GM19099 (cell line): ENCODE data around the gene RPS19BP1.
A peak's percentile ranks its signal among the peaks of the same experiment; 100 is the strongest.

Experiments used
- POLR2A ChIP-seq: IDR thresholded peaks from 3 replicates; pipeline ENCODE4 v1.6.1; 2011; ENCODE audit warnings: low read depth; ENCODE audit not compliant: insufficient read length; ENCODE audit errors: extremely low read depth

RPS19BP1 gene

DNA sequence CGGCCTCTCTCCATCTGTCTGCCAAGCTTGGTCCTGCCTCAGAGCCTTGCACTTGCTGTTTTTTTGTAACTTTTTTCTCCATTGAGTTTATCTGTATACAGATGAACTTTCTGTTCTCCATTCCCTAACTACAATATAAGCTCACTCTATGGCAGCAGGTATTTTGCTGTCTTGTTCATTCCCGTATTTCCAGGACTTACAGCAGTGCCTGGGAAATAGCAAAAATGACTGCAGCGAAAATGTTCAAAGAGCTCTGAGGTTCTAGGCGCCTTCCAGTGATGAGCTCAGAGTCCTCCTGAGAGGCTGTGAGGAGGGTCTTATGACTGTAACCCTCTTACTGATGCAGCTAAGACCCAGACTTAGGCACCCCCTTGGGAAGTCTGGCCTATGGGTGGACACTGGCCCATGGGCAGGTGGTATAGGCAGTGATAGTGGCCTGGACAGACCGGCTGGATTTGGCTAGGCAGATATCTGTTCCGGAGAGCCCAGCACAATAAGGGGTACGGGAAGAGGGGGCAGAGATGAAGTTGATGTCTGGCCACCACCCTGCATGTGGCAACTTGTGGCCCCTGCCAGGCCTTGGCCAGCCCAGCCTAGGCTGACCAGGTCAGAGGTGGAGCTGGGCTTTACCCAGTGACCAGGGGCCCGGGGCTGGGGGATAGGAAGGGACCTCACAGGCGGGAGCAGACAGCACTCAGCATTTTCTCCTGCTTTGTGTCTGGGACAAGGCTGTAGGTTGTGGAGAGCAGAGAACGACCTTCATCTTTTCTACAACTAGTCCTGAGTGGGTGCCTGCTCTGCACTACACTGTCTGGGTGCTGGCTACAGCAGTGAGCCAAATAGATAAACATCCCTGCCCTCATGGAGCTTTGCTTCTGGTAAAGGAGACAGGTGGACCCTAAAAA is 7.5 kb downstream of the RPS19BP1 start:
- peak; percentile 12 for TF ChIP-seq POLR2A

GRCh38 chr22:39524089-39524752 is 8.3 kb downstream of the RPS19BP1 start:
- peak; percentile 55 for TF ChIP-seq POLR2A

DNA sequence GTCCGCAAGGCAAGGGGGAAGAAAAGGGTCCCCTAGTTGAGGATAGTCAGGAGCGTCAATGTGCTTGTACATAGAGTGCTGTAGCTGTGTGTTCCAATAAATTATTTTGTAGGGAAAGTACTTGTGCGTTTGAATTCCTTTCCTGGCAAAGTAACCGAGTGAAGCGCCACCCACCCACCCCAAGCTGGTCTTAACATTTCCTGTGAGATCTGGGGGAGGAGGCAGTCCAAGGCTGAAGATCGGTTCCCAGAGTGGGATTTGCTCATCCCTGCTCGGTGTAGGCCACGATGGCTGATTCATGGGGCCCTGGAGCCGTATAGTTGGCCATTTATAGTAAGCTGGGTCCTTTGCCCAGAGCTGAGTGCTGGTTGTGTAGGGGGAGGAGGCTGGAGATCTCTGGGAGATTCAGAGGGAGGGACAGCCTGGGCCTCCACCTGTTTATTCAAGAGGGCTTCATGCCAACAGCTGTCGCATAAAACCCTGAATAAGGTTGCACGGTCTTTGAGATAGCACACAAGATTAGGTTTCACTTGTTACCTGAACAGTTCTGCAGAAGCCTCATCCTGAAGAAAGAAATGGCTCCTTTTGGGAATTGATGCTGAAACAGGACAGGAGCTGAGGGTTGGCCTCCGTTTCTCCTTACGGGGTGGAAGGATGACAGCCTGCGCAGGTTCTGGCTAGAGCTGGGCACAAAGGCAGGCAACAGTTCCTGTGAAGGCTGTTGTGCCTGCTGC is 9.8 kb downstream of the RPS19BP1 start:
- peak; percentile 69 for TF ChIP-seq POLR2A

DNA sequence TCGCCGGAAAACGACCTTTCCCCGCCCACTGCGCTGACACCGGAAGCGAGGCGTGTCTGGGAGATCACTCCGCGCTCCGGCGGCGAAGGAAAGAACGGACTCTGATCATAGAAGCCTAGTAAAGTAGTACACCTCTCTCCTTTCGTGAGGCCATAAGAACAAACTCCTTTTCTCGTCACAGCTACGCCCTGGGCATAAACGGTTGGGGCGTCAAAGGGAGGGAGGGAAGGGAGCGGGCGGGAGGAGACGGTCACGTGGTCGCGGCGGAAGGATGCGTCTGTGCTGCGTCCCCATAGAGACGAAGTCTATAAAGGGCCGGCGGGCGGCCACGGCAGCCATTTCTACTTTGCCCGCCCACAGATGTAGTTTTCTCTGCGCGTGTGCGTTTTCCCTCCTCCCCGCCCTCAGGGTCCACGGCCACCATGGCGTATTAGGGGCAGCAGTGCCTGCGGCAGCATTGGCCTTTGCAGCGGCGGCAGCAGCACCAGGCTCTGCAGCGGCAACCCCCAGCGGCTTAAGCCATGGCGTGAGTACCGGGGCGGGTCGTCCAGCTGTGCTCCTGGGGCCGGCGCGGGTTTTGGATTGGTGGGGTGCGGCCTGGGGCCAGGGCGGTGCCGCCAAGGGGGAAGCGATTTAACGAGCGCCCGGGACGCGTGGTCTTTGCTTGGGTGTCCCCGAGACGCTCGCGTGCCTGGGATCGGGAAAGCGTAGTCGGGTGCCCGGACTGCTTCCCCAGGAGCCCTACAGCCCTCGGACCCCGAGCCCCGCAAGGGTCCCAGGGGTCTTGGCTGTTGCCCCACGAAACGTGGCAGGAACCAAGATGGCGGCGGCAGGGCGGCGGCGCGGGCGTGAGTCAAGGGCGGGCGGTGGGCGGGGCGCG is 12.1 kb downstream of the RPS19BP1 start, which contains the start of gene ATF4:
TSS of gene ATF4 (plus strand) at position 337 of the 880 bp plus-strand sequence. CDS start 884 bp downstream, outside the sequence.
- peak; percentile 99 for TF ChIP-seq POLR2A

DNA sequence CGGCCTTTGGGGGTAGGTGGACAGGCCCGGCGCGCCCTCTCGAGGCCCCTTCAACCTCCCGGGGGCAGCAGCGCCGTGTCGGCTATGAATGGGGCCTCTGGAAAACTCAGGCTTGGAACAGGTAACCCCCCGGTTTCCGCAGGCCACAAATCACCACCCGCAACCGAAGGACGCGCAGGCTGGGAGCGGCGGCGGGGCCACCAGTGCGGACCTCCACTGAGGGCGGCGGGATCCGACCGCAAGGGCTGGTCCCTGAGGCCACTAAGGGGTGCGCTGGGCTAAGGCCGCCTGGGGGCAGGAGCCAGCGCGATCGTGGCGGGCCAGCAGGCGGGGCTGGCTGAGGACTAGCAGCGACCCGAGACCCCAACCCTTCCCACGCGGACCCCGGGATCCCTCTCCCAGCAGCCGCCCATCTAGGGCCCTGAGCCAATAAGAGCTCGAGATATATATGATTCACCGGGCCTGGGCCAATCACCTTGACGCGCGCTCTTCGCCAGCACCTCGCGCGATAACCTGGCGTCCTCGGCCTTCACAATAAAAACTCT is 12.8 kb downstream of the RPS19BP1 start:
- TF ChIP-seq POLR2A = peak; percentile 77

- no peak for TF ChIP-seq POLR2A
These were observed 13.4 kb downstream of the RPS19BP1 start for GRCh38 chr22:39518996-39519680.

GRCh38 chr22:39518144-39518786 is 14.3 kb downstream of the RPS19BP1 start:
- TF ChIP-seq POLR2A = no peak

DNA sequence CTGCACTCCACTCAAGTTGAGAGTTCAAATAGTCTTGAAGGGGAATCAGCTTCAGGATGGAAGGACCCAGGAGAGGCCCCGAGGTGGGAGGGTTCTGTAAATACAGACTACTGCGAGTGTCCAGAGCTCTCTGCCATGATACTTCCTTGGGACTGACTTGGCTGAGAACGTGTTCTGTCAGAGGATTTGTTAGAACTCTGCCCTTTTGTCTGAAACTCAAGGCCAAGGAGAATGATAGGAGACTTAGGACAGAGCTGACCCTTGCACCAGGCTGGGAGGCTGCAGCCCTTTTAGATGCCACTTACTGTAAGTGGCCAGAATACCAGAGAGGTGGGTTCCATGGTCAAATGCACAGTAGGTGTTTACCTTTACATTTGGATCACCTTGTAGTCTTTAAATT is 15.1 kb downstream of the RPS19BP1 start:
- no peak for TF ChIP-seq POLR2A

DNA sequence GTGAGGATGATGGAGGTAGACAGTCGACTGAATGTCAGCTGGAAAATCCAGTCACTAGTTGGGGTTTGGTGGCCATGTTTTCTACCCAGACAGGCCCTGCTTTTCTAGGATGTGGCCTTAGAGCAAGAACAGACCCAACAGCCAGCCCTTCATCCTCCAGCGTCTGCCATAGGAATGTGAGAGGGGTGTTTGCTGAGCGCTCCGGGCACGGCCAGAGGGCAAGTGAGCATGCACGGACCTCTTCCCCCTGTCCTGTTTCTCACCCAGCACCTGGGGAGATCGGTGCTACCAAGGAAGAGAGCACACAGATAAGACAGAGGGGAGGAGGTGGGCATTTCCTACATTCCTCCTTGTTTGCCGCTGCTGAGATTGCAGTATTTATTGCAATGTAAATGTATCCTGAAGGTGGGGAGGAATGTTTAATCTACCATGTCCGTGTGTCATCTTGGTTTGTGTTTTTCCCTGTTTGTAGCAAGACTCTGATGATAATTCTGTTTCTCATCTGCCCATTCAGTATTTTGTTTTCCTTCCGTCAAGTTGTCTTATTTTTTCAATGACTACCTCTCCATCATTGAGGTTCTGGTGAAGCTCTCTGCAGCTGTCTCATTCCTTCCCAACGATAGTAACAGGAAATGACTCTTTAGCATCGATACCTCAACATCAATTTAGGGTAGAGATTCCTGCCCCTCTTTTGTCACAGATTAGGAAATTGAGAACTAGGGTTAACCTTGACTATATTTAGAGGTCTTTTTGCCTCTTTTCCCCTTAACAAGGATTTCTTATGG is 17.1 kb downstream of the RPS19BP1 start:
- TF ChIP-seq POLR2A = no peak

GRCh38 chr22:39514373-39514973 is 18.1 kb downstream of the RPS19BP1 start:
- TF ChIP-seq POLR2A = no peak

GRCh38 chr22:39513791-39514190 is 18.8 kb downstream of the RPS19BP1 start:
- TF ChIP-seq POLR2A = no peak

GRCh38 chr22:39512026-39512425 is 20.5 kb downstream of the RPS19BP1 start:
- TF ChIP-seq POLR2A = no peak
